Gastroesophageal sphincter (tissue), 4 donors: ENCODE data around the gene TPT1. TPM values are rescaled to one million over a fixed set of nuclear protein-coding genes. Genes with fewer than 3 reads are reported as not detected.

Source experiments
- ATAC-seq: fragments of 150-250 bp; one replicate; pipeline ENCODE4 v1.9.1; 2016; ENCODE audit warnings: mild to moderate bottlenecking, moderate library complexity
- H3K27ac ChIP-seq, 4 donors: fragments of 200-600 bp; sonication (generic) in 3 of 4; 1 replicate in 3 of 4; 2 replicates in 1 of 4; pipeline ENCODE4 v1.5.1; 2016 to 2019
- H3K27me3 ChIP-seq: fragments of 200-600 bp; sonication (generic); one replicate; pipeline ENCODE4 v1.5.1; 2019
- H3K36me3 ChIP-seq, 2 donors: fragments of 200-600 bp; sonication (generic); one replicate each; pipeline ENCODE4 v1.5.1; 2019; ENCODE audit warnings: control low read depth in 1 of 2
- H3K4me1 ChIP-seq, 3 donors: fragments of 200-600 bp; sonication (generic); 1 replicate in 2 of 3; 2 replicates in 1 of 3; pipeline ENCODE4 v1.5.1; 2016 to 2019; ENCODE audit warnings: control low read depth in 2 of 3
- H3K4me3 ChIP-seq, 2 donors: fragments of 200-600 bp; sonication (generic); one replicate each; pipeline ENCODE4 v1.5.1; 2019; ENCODE audit warnings: mild to moderate bottlenecking in 1 of 2, moderate library complexity in 1 of 2
- H3K9me3 ChIP-seq, 3 donors: fragments of 200-600 bp; sonication (generic); one replicate each; pipeline ENCODE4 v1.5.1; 2017 to 2019; ENCODE audit warnings: control low read depth in 2 of 3
- EP300 ChIP-seq: sonication (generic); formaldehyde crosslinking; IDR thresholded peaks from one replicate; pipeline ENCODE4 v1.6.1; 2017; ENCODE audit warnings: antibody characterized with exemption, mild to moderate bottlenecking
- POLR2A ChIP-seq, 2 donors: fragments of 450-650 bp; IDR thresholded peaks; one replicate each; pipeline ENCODE4 v1.6.1; 2017; ENCODE audit warnings: antibody characterized with exemption in 2 of 2, mild to moderate bottlenecking in 2 of 2, moderate library complexity in 1 of 2
- POLR2AphosphoS5 ChIP-seq: sonication (generic); formaldehyde crosslinking; IDR thresholded peaks from one replicate; pipeline ENCODE4 v1.6.1; 2017; ENCODE audit warnings: antibody characterized with exemption
- WGBS, 2 donors: methylation state at CpG; one replicate each; pipeline ENCODE4 v1.1.5; 2018; ENCODE audit warnings: low coverage in 1 of 2; 5-methylcytosine and 5-hydroxymethylcytosine counted together
- total RNA-seq, 4 donors: library from RNA; depleted of rRNA; stranded (reverse); fragments of >200 nt; gene quantifications; one replicate each; pipeline ENCODE4 v1.1.0, GENCODE V29; 2016
- TF ChIP-seq, protein P1 (sequence below), 4 experiments: fragments of 200-600 bp in 2 of 4; fragments of 450-650 bp in 2 of 4; sonication (generic) in 1 of 4; IDR thresholded peaks; one replicate each; pipeline ENCODE4 v1.5.1; 2017 to 2019; ENCODE audit warnings: antibody characterized with exemption in 4 of 4, mild to moderate bottlenecking in 2 of 4, moderate library complexity in 2 of 4

The TPT1 gene
- total RNA-seq, 4 donors from 2014 or later: 1,925 to 3,753 (median 2,929) TPM

DNA sequence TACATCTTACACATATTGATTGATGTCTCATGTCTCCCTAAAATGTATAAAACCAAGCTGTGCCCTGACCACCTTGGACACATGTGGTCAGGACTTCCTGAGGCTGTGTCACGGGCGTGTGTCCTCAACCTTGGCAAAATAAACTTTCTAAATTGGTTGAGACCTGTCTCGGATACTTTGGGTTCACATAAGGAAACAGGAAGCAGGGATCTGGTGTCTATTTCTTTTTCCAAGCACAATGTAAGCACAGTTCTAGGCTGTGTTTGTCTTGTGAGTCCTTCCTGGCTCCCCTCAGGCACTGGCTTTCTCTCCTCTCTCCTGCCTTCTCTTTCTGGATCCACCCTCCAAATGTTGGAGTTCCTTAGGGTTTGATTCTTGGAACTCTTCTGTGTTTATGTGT lies 27.6 kb upstream of the TPT1 start:
- no peak overlapping the region for H3K4me3 ChIP-seq
- ATAC-seq: no peak
- WGBS, 2 donors: 4 to 13% methylated on average over 3 of the region's 3 CpGs
- peaks cover 0 to 33% (median 3%) of the 10 kb centered on the region in 3 donors for H3K4me1 ChIP-seq
- H3K36me3 ChIP-seq: peaks cover 0 to 34% of the 10 kb centered on the region in 2 donors
- H3K9me3 ChIP-seq: no peaks in the 10 kb centered on the region
- no peak for TF ChIP-seq POLR2A (IDR thresholded peaks at IDR 0.05)
- no peak for TF ChIP-seq EP300
- TF ChIP-seq, protein P1, sequence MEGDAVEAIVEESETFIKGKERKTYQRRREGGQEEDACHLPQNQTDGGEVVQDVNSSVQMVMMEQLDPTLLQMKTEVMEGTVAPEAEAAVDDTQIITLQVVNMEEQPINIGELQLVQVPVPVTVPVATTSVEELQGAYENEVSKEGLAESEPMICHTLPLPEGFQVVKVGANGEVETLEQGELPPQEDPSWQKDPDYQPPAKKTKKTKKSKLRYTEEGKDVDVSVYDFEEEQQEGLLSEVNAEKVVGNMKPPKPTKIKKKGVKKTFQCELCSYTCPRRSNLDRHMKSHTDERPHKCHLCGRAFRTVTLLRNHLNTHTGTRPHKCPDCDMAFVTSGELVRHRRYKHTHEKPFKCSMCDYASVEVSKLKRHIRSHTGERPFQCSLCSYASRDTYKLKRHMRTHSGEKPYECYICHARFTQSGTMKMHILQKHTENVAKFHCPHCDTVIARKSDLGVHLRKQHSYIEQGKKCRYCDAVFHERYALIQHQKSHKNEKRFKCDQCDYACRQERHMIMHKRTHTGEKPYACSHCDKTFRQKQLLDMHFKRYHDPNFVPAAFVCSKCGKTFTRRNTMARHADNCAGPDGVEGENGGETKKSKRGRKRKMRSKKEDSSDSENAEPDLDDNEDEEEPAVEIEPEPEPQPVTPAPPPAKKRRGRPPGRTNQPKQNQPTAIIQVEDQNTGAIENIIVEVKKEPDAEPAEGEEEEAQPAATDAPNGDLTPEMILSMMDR (IDR thresholded peaks at IDR 0.05): no peak
- no peak for TF ChIP-seq POLR2AphosphoS5
- no peak overlapping the region for H3K27ac ChIP-seq
- H3K27me3 ChIP-seq: no peaks in the 10 kb centered on the region

DNA sequence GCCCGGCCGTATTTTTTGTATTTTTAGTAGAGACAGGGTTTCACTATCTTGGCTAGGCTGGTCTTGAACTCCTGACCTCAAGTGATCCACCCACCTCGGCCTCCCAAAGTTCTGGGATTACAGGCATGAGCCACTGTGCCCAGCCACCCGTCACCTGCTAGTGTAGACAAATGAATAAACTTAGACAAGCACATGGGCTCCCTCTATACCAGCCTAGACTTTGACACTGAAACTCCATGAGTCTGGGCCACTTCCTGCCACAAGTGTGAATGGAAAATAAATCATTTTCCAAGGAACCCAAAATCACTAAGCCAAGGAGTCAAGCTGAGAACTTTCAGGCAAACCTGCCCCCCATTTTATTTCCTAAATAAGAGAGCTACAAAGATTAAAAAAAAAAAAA lies 27.0 kb upstream of the TPT1 start:
- peaks cover 0 to 39% of the 10 kb centered on the region in 2 donors for H3K36me3 ChIP-seq
- 71% methylated on average over 4 of the region's 4 CpGs; no CpG with 5 or more reads in 1 of the 2 donors for WGBS, 2 donors
- TF ChIP-seq, protein P1 (IDR thresholded peaks at IDR 0.05): no peak
- no peak for TF ChIP-seq POLR2A (IDR thresholded peaks at IDR 0.05)
- no peak for TF ChIP-seq POLR2AphosphoS5
- TF ChIP-seq EP300: no peak
- H3K4me1 ChIP-seq: peaks cover 0 to 33% (median 3%) of the 10 kb centered on the region in 3 donors
- no peaks in the 10 kb centered on the region for H3K27me3 ChIP-seq
- H3K9me3 ChIP-seq: no peaks in the 10 kb centered on the region
- H3K4me3 ChIP-seq: no peak overlapping the region
- H3K27ac ChIP-seq: no peak overlapping the region
- ATAC-seq: no peak

DNA sequence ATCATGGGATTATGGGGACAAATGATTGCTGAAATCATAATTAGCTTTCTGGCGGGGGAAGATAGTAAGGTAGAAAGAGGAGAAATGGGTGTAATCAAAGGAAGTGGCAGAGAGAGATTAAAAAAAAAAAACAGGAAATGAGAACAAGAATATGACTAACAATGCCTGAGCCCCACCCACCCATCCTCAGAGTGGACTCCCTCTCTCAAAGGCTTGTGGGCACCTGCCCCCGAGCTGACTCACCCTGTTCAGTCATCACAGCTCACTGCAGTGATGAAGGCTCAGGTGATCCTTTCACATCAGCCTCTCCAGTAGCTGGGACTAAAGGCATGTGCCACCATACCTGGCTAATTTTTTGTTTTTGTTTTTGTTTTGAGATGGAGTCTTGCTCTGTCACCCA lies 26.4 kb upstream of the TPT1 start:
- Histone ChIP-seq H3K4me1 (peaks cover 0 to 33% (median 3%) of the 10 kb centered on the region in 3 donors), H3K4me3 (no peak overlapping the region), H3K27me3 (no peaks in the 10 kb centered on the region), H3K36me3 (peaks cover 0 to 45% of the 10 kb centered on the region in 2 donors), H3K9me3 (no peaks in the 10 kb centered on the region), H3K27ac (no peak overlapping the region)
- no peak for TF ChIP-seq EP300
- TF ChIP-seq, protein P1 (IDR thresholded peaks at IDR 0.05): no peak
- no peak for TF ChIP-seq POLR2A (IDR thresholded peaks at IDR 0.05)
- no peak for TF ChIP-seq POLR2AphosphoS5
- ATAC-seq: no peak
- WGBS, 2 donors: 40 to 80% methylated on average over 1 to 2 of the region's 2 CpGs

DNA sequence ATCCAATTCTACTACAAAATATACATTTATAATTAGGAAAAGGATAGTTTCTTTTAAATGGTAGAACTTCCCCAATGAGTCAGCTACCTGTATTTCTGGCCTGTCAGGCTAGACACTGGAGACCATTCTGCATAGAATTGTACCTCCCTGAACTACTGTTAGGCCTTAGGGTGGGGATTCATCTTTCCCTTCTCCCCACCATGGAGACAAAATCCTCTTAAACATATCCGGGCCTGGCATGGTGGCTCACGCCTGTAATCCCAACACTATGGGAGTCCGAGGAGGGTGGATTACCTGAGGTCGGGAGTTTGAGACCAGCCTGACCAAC lies 24.5 kb upstream of the TPT1 start:
- 88 to 100% methylated on average over 2 of the region's 4 CpGs for WGBS, 2 donors
- Histone ChIP-seq H3K4me3 (no peak overlapping the region), H3K4me1 (peaks cover 0 to 21% (median 0%) of the 10 kb centered on the region in 3 donors), H3K27ac (no peak overlapping the region), H3K27me3 (no peaks in the 10 kb centered on the region), H3K36me3 (peaks cover 0 to 61% of the 10 kb centered on the region in 2 donors), H3K9me3 (no peaks in the 10 kb centered on the region)
- TF ChIP-seq, protein P1 (IDR thresholded peaks at IDR 0.05): no peak
- TF ChIP-seq POLR2A (IDR thresholded peaks at IDR 0.05) (no peak), EP300 (no peak), POLR2AphosphoS5 (no peak)
- ATAC-seq: no peak

DNA sequence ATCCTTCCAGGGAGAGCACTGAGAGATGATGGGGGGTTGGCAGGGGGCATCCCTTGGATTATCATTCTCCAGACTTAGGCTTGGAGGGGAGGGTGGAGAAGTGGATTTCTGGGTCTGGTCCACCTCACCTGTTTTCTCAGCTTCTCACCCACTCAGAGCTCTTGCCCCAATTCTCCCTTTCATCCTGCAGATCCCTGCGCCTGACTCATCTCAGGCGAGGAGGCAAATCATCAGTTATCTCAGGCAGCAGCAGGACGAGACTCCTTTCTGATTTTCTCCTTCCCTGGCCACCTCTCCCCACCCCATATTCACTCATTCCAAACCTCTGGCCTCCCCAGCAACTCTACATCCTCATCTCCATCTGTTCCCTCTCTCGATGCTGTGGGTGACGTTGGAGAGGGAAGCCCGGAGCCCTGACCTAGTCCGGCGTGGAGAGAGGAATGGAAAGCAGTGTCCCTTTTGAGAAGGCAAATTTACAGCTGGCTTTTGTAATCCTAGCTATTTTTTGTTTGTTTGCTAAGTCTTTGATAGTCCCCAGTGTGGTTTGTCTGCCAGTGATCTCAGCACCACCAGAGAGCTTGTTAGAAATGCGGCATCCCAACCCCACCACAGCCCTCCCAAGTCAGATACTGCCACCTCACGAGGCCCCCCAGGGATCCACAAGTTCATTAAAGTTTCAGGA lies 24.0 kb upstream of the TPT1 start:
- Histone ChIP-seq H3K4me3 (no peak overlapping the region), H3K27ac (no peak overlapping the region), H3K27me3 (no peaks in the 10 kb centered on the region), H3K36me3 (peaks cover 0 to 63% of the 10 kb centered on the region in 2 donors), H3K4me1 (peaks cover 0 to 20% (median 0%) of the 10 kb centered on the region in 3 donors), H3K9me3 (no peaks in the 10 kb centered on the region)
- no peak for ATAC-seq
- TF ChIP-seq POLR2A (IDR thresholded peaks at IDR 0.05): no peak
- no peak for TF ChIP-seq POLR2AphosphoS5
- TF ChIP-seq, protein P1 (IDR thresholded peaks at IDR 0.05): no peak
- no peak for TF ChIP-seq EP300
- 92 to 93% methylated on average over 6 of the region's 10 CpGs for WGBS, 2 donors
